HG03280 (cell line): ENCODE results near the gene SLC10A1.
A peak's percentile ranks its signal among the peaks of the same experiment; 100 is the strongest.
"Not testable (repeated sequence)": the region's sequence is repeated elsewhere in the genome, so short reads cannot be mapped to it uniquely, and the experiment has no call there.

ENCODE experiments used
- ATAC-seq: cut with Tn5 transposase; IDR thresholded peaks from one replicate; pipeline ENCODE4 v1.9.1; 2021; ENCODE audit warnings: mild to moderate bottlenecking, moderate library complexity; ENCODE audit not compliant: unreplicated experiment

SLC10A1 gene

GRCh38 chr14:69772082-69773017 is 24.7 kb downstream of the SLC10A1 start:
- ATAC-seq = no peak

- no peak for ATAC-seq
Measured at GRCh38 chr14:69771136-69771535, 25.9 kb downstream of the SLC10A1 start.

- no peak for ATAC-seq
Measured at GRCh38 chr14:69770559-69770958, 26.5 kb downstream of the SLC10A1 start.

- ATAC-seq = no peak
Measured at GRCh38 chr14:69769623-69770022, 27.4 kb downstream of the SLC10A1 start.

GRCh38 chr14:69768873-69769272 is 28.2 kb downstream of the SLC10A1 start:
- no peak for ATAC-seq

- peak; percentile 72 for ATAC-seq
Measured at GRCh38 chr14:69767369-69767999, 29.6 kb downstream of the SLC10A1 start.

GRCh38 chr14:69766984-69767368 is 30.1 kb downstream of the SLC10A1 start, which contains the start of gene SRSF5:
TSS of gene SRSF5 (plus strand) at chr14:69767142. CDS start at chr14:69768157, 1,015 bp downstream.
- peak; percentile 73 for ATAC-seq

GRCh38 chr14:69763761-69764510 is 33.1 kb downstream of the SLC10A1 start:
- no peak for ATAC-seq

- ATAC-seq = no peak
Measured at GRCh38 chr14:69760810-69761209, 36.2 kb downstream of the SLC10A1 start.

GRCh38 chr14:69756298-69756697 is 40.7 kb downstream of the SLC10A1 start:
- no peak for ATAC-seq

- no peak for ATAC-seq
Measured at GRCh38 chr14:69755784-69756183, 41.3 kb downstream of the SLC10A1 start.

- no peak for ATAC-seq
Measured at GRCh38 chr14:69755296-69755695, 41.7 kb downstream of the SLC10A1 start.

- no peak for ATAC-seq
Measured at GRCh38 chr14:69754487-69754886, 42.6 kb downstream of the SLC10A1 start.

GRCh38 chr14:69753860-69754259 is 43.2 kb downstream of the SLC10A1 start:
- no peak for ATAC-seq

GRCh38 chr14:69752773-69753172 is 44.3 kb downstream of the SLC10A1 start:
- no peak for ATAC-seq

- no peak for ATAC-seq
Measured at GRCh38 chr14:69750495-69750894, 46.5 kb downstream of the SLC10A1 start.

GRCh38 chr14:69749956-69750355 is 47.1 kb downstream of the SLC10A1 start:
- ATAC-seq = no peak

GRCh38 chr14:69741055-69741454 is 56.0 kb downstream of the SLC10A1 start:
- ATAC-seq = no peak

- not testable (repeated sequence) for ATAC-seq
Measured at GRCh38 chr14:69736405-69736804, 60.6 kb downstream of the SLC10A1 start.

- not testable (repeated sequence) for ATAC-seq
Measured at GRCh38 chr14:69731919-69732598, 65.0 kb downstream of the SLC10A1 start.

- no peak for ATAC-seq
Measured at GRCh38 chr14:69727860-69728259, 69.2 kb downstream of the SLC10A1 start.
